Nephron progenitor cell (in vitro differentiated cells): ENCODE measurements around the gene GNA12.

Experiments
- DNase-seq: peaks from one replicate; pipeline ENCODE4 v3.0.0; 2021
- H3K27ac Mint-ChIP-seq: 2 replicates; pipeline ENCODE4 v1.8.0; 2021; ENCODE audit warnings: mild to moderate bottlenecking, moderate library complexity, mixed read lengths
- H3K27me3 Mint-ChIP-seq: 2 replicates; pipeline ENCODE4 v1.8.0; 2021; ENCODE audit warnings: mild to moderate bottlenecking, low read depth, mixed read lengths; ENCODE audit not compliant: poor library complexity
- H3K36me3 Mint-ChIP-seq: 2 replicates; pipeline ENCODE4 v1.8.0; 2021; ENCODE audit warnings: low read depth, mixed read lengths
- H3K4me1 Mint-ChIP-seq: 2 replicates; pipeline ENCODE4 v1.8.0; 2021; ENCODE audit warnings: mixed read lengths
- H3K4me3 Mint-ChIP-seq: 2 replicates; pipeline ENCODE4 v1.8.0; 2021; ENCODE audit warnings: mild to moderate bottlenecking, moderate library complexity, mixed read lengths
- H3K9me3 Mint-ChIP-seq: 2 replicates; pipeline ENCODE4 v1.8.0; 2021; ENCODE audit warnings: mild to moderate bottlenecking, moderate library complexity, mixed read lengths
- CTCF ChIP-seq: fragments of 200-600 bp; sonication (generic); IDR thresholded peaks from 2 replicates; pipeline ENCODE4 v1.5.0; 2021; ENCODE audit warnings: antibody characterized with exemption

Gene GNA12

GRCh38 chr7:2845034-2845592, 1.0 kb upstream of the GNA12 start:
- peaks cover 26% of the 10 kb centered on the region for H3K4me1 Mint-ChIP-seq
- no peak for TF ChIP-seq CTCF
- no peak overlapping the region for H3K27ac Mint-ChIP-seq
- peaks cover 7% of the 10 kb centered on the region for H3K27me3 Mint-ChIP-seq
- H3K4me3 Mint-ChIP-seq = peak overlapping the region; percentile 74
- H3K9me3 Mint-ChIP-seq = peaks cover 9% of the 10 kb centered on the region
- peaks cover 24% of the 10 kb centered on the region for H3K36me3 Mint-ChIP-seq
- no peak for DNase-seq

GRCh38 chr7:2843711-2844152, 376 bp downstream of the GNA12 start:
- H3K27ac Mint-ChIP-seq = no peak overlapping the region
- H3K9me3 Mint-ChIP-seq = peaks cover 15% of the 10 kb centered on the region
- peaks cover 38% of the 10 kb centered on the region for H3K36me3 Mint-ChIP-seq
- no peak for DNase-seq
- no peak for TF ChIP-seq CTCF
- peaks cover 30% of the 10 kb centered on the region for H3K4me1 Mint-ChIP-seq
- peaks cover 7% of the 10 kb centered on the region for H3K27me3 Mint-ChIP-seq
- peak overlapping the region; percentile 83 for H3K4me3 Mint-ChIP-seq

GRCh38 chr7:2843191-2843685, 870 bp downstream of the GNA12 start:
- no peak for TF ChIP-seq CTCF
- Mint-ChIP-seq H3K27me3 (peaks cover 7% of the 10 kb centered on the region), H3K36me3 (peaks cover 43% of the 10 kb centered on the region), H3K27ac (no peak overlapping the region), H3K4me3 (peak overlapping the region; percentile 83), H3K9me3 (peaks cover 19% of the 10 kb centered on the region), H3K4me1 (peaks cover 35% of the 10 kb centered on the region)
- no peak for DNase-seq

DNA sequence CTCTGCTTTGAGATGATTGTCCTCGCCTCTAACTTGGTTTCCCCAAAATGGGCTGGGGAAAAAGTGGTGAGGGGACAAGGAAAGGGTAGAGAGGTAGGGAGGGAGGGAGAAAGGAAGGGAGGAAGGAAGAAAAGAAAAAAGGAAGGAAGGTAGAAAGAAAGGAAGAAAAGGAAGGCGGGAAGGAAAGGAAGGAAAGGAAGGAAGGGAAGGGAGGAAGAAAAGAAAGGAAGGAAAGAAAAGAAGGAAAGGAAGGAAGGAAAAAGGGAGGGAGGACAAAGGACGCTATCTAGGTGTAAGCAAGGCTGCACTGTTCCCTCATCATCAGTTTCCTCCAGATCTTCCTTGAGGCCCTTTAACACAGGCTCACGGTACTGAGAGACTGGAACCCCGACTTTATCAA, 2.2 kb downstream of the GNA12 start:
- peaks cover 47% of the 10 kb centered on the region for H3K4me1 Mint-ChIP-seq
- peaks cover 56% of the 10 kb centered on the region for H3K36me3 Mint-ChIP-seq
- no peak for DNase-seq
- peaks cover 4% of the 10 kb centered on the region for H3K27me3 Mint-ChIP-seq
- peak overlapping the region; percentile 72 for H3K4me3 Mint-ChIP-seq
- peak overlapping the region; percentile 86 for H3K27ac Mint-ChIP-seq
- TF ChIP-seq CTCF = no peak
- H3K9me3 Mint-ChIP-seq = peaks cover 19% of the 10 kb centered on the region

- Mint-ChIP-seq H3K27ac (no peak overlapping the region), H3K27me3 (no peaks in the 10 kb centered on the region), H3K36me3 (peaks cover 70% of the 10 kb centered on the region), H3K4me3 (no peak overlapping the region), H3K9me3 (peaks cover 14% of the 10 kb centered on the region), H3K4me1 (peaks cover 51% of the 10 kb centered on the region)
- DNase-seq = no peak
- no peak for TF ChIP-seq CTCF
Observed at GRCh38 chr7:2840458-2840857, 3.6 kb downstream of the GNA12 start.
